AG10803 (cell line): Measurements from ENCODE around the gene A3GALT2.

ENCODE experiments used
- DNase-seq: peaks from one replicate; pipeline ENCODE4 v3.0.0; 2010; ENCODE audit warnings: low read depth
- H3K4me3 ChIP-seq: 2 replicates; pipeline ENCODE4 v1.5.1; 2011; ENCODE audit warnings: mild to moderate bottlenecking, low read length, control low read depth
- CTCF ChIP-seq: conservative IDR thresholded peaks from 2 replicates; pipeline ENCODE4 v1.5.1; 2011; ENCODE audit warnings: mild to moderate bottlenecking, low read length, control low read depth, inconsistent platforms

Gene A3GALT2

GRCh38 chr1:33350611-33351280, 29.8 kb upstream of the A3GALT2 start:
- H3K4me3 ChIP-seq, result peak overlapping the region; percentile 72

GRCh38 chr1:33349778-33350610, 29.1 kb upstream of the A3GALT2 start:
- TF ChIP-seq CTCF, result no peak
- DNase-seq, result peak; percentile 77
- peak overlapping the region; percentile 72 for H3K4me3 ChIP-seq

More at GRCh38 chr1:33350611-33351280, 29.8 kb upstream of the A3GALT2 start:
- no peak for TF ChIP-seq CTCF
- no peak for DNase-seq

- no peak for TF ChIP-seq CTCF
- H3K4me3 ChIP-seq, result peak overlapping the region; percentile 66
- peak; percentile 27 for DNase-seq
These were observed 28.3 kb upstream of the A3GALT2 start for GRCh38 chr1:33349081-33349759.

GRCh38 chr1:33348676-33349080, 27.8 kb upstream of the A3GALT2 start:
- H3K4me3 ChIP-seq, result peak overlapping the region; percentile 66
- TF ChIP-seq CTCF, result no peak
- peak; percentile 19 for DNase-seq

- TF ChIP-seq CTCF, result no peak
- DNase-seq, result peak; percentile 60
- peak overlapping the region; percentile 66 for H3K4me3 ChIP-seq
These were observed 27.3 kb upstream of the A3GALT2 start for GRCh38 chr1:33348194-33348593.

- H3K4me3 ChIP-seq, result peak overlapping the region; percentile 66
- no peak for TF ChIP-seq CTCF
- peak; percentile 55 for DNase-seq
These were observed 26.7 kb upstream of the A3GALT2 start for GRCh38 chr1:33347650-33347992.
